DND-41 (cell line): ENCODE measurements around the gene ROPN1B.

Experiments used
- EZH2 ChIP-seq: IDR thresholded peaks from 3 replicates; pipeline ENCODE4 v1.6.1; 2012; ENCODE audit warnings: borderline replicate concordance, low read depth, mild to moderate bottlenecking, moderate library complexity, low read length, inconsistent platforms; ENCODE audit not compliant: severe bottlenecking
- TF ChIP-seq, protein P1 (sequence below): IDR thresholded peaks from 2 replicates; pipeline ENCODE4 v1.5.1; 2012; ENCODE audit warnings: borderline replicate concordance, low read length, moderate library complexity, mild to moderate bottlenecking; ENCODE audit not compliant: poor library complexity, severe bottlenecking; ENCODE audit errors: extremely low read depth

- TF ChIP-seq, protein P1, sequence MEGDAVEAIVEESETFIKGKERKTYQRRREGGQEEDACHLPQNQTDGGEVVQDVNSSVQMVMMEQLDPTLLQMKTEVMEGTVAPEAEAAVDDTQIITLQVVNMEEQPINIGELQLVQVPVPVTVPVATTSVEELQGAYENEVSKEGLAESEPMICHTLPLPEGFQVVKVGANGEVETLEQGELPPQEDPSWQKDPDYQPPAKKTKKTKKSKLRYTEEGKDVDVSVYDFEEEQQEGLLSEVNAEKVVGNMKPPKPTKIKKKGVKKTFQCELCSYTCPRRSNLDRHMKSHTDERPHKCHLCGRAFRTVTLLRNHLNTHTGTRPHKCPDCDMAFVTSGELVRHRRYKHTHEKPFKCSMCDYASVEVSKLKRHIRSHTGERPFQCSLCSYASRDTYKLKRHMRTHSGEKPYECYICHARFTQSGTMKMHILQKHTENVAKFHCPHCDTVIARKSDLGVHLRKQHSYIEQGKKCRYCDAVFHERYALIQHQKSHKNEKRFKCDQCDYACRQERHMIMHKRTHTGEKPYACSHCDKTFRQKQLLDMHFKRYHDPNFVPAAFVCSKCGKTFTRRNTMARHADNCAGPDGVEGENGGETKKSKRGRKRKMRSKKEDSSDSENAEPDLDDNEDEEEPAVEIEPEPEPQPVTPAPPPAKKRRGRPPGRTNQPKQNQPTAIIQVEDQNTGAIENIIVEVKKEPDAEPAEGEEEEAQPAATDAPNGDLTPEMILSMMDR: no peak
- no peak for TF ChIP-seq EZH2
Measured at GRCh38 chr3:126005951-126006350, 37.0 kb downstream of the ROPN1B start.
